ENCODE data around the gene HNRNPAB.
"Not testable (repeated sequence)": the region's sequence is repeated elsewhere in the genome, so short reads cannot be mapped to it uniquely, and the experiment has no call there.

HNRNPAB gene

DNA sequence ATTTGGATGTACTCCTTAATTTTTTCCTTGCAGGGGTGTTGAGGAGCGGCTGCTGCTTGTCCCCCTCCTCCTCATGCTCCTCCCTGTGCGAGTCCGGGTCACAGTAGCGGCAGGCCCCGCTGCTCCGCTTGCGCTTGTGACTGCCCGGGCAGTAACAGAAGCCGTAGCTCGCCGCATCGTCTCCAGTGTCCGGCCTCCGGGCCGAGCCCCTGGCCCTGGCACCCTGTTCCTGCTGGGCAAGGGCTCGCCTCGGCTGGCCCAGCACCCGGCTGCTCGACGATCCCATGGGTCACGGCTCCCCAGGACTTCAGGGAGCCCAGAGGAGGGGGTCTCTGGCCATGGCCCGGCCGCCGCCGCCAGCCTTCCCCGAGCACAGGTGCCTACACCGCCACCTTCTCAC lies 17.3 kb upstream of the HNRNPAB start, which contains the start of gene GMCL2:
Gene GMCL2, minus strand, starts transcription at position 358 of the 400 bp plus-strand sequence. Its CDS starts 72 bp downstream, at position 286.
- peaks cover 5% of the 10 kb centered on the region for H3K4me1 Mint-ChIP-seq (ENCODE audit: low read depth)
- no peak within 1 kb of the TSS for H3K4me3 Mint-ChIP-seq
- no peak for DNase-seq (ENCODE audit: low spot score)
- no peak within 1 kb of the TSS for H3K27ac Mint-ChIP-seq
- H3K9me3 Mint-ChIP-seq: no peaks in the 10 kb centered on the region
- H3K27me3 Mint-ChIP-seq (ENCODE audit: low read depth): no peaks in the 10 kb centered on the region
- no peaks in the 10 kb centered on the region for H3K36me3 Mint-ChIP-seq (ENCODE audit: low read depth)

DNA sequence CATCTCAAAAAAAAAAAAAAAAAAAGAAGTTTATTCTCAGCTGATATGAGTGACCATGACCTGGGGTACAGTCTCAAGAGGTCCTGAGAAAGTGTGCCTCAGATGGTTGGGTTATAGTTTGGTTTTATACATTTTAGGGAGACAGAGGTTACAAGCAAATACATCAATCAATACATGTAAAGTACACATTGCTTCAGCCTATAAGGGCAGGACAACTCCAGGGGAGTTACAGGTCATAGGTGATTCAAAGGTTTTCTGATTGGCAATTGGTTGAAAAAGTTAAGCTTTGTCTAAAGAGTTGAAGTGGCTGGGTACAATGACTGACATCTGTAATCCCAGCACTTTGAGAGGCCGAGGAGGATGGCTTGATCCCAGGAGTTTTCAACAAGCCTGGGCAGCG lies 14.9 kb upstream of the HNRNPAB start:
- DNase-seq (ENCODE audit: low spot score): no peak
- H3K27me3 Mint-ChIP-seq (ENCODE audit: low read depth): peaks cover 17% of the 10 kb centered on the region
- H3K27ac Mint-ChIP-seq: no peak overlapping the region
- no peaks in the 10 kb centered on the region for H3K9me3 Mint-ChIP-seq
- no peaks in the 10 kb centered on the region for H3K36me3 Mint-ChIP-seq (ENCODE audit: low read depth)
- no peak overlapping the region for H3K4me3 Mint-ChIP-seq
- peaks cover 9% of the 10 kb centered on the region for H3K4me1 Mint-ChIP-seq (ENCODE audit: low read depth)

DNA sequence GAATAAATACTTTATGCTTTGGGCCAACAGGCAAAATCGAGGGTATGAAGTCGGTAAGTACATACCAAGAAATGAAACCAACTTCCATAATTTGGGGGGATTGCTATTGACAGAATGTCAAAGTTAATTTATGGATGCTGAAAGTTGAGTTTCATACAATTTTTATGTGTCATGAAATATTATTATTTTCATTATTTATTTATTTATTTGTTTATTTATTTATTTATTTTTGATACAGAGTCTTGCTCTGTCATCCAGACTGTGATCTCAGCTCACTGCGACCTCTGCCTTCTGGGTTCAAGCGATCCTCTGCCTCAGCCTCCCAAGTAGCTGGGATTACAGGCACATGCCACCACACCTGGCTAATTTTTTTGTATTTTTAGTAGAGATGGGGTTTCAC lies 12.7 kb upstream of the HNRNPAB start:
- Mint-ChIP-seq H3K9me3 (no peaks in the 10 kb centered on the region), H3K27me3 (ENCODE audit: low read depth) (peaks cover 24% of the 10 kb centered on the region)
- no peak for DNase-seq (ENCODE audit: low spot score)

DNA sequence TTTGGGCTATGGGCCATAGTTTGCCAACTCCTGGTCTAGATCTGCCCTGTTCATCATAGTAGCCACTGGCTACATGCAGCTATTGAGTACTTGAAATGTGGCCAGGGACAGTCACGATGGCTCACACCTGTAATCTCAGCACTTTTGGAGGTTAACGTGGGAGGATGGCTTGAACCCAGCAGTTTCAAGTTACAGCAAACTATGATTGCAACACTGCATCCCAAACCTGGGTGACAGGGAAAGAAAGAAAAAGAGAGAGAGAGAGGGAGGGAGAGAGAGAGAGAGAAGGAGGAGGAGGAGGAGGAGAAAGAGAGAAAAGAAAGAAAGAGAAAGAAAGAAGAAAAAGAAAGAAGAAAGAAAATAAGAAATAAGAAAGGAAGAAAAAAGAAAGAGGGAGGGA lies 12.1 kb upstream of the HNRNPAB start:
- DNase-seq (ENCODE audit: low spot score): no peak
- H3K4me1 Mint-ChIP-seq (ENCODE audit: low read depth): peaks cover 10% of the 10 kb centered on the region
- H3K4me3 Mint-ChIP-seq: no peak overlapping the region
- H3K27ac Mint-ChIP-seq: no peak overlapping the region
- no peaks in the 10 kb centered on the region for H3K36me3 Mint-ChIP-seq (ENCODE audit: low read depth)
- no peaks in the 10 kb centered on the region for H3K9me3 Mint-ChIP-seq
- peaks cover 24% of the 10 kb centered on the region for H3K27me3 Mint-ChIP-seq (ENCODE audit: low read depth)

More for the DNA sequence above, 12.7 kb upstream of the HNRNPAB start:
- H3K4me1 Mint-ChIP-seq (ENCODE audit: low read depth): peaks cover 10% of the 10 kb centered on the region
- H3K4me3 Mint-ChIP-seq: no peak overlapping the region
- no peaks in the 10 kb centered on the region for H3K36me3 Mint-ChIP-seq (ENCODE audit: low read depth)
- H3K27ac Mint-ChIP-seq: no peak overlapping the region

DNA sequence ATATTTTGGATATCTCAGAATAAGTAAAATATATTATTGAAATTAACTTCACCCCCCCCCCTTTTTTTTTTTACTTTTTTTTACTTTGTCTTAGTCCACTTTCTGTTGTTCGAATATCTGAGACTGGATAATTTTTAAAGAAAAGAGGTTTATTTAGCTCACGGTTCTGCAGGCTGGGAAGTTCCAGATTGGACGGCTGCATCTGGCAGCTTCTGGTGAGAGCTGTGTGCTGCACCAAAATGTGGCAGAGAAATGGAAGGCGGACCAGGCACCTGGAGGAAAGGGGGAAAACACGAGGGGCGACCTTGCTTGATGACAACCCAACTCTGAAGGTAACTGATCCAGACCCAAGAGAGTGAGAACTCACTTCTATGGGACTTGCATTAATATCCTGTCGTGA lies 11.5 kb upstream of the HNRNPAB start:
- peaks cover 10% of the 10 kb centered on the region for H3K4me1 Mint-ChIP-seq (ENCODE audit: low read depth)
- H3K27ac Mint-ChIP-seq: no peak overlapping the region
- no peak overlapping the region for H3K4me3 Mint-ChIP-seq

DNA sequence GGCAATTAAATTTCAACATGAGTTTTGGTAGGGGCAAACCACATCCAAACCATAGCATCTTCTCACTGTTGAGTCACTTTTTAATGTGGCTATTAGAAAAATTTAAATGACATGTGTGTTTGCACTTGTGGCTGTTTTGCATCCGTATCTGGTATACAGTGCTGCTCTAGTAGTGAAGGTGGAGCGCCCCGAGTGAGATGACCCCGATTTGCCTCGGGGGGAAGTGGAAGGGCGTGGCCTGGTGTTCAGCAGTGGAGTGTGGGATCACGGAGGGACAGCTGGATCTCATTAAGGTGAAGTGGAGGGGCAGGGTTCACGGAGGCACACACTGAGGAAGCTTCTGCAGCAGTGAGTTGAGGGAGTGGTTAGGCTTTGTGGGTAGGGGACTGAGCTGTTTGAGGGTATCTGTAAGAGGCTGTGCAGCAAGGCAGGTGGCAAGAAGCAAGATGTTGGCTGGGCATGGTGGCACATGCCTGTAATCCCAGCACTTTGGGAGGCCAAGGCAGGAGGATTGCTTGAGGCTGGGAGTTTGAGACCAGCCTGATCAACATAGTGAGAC lies 11.0 kb upstream of the HNRNPAB start:
- Mint-ChIP-seq H3K9me3 (no peaks in the 10 kb centered on the region), H3K27me3 (ENCODE audit: low read depth) (peaks cover 24% of the 10 kb centered on the region), H3K4me3 (no peak overlapping the region), H3K36me3 (ENCODE audit: low read depth) (no peaks in the 10 kb centered on the region), H3K4me1 (ENCODE audit: low read depth) (peaks cover 10% of the 10 kb centered on the region), H3K27ac (no peak overlapping the region)
- DNase-seq (ENCODE audit: low spot score): no peak

More for the DNA sequence above, 11.5 kb upstream of the HNRNPAB start:
- no peak for DNase-seq (ENCODE audit: low spot score)
- peaks cover 24% of the 10 kb centered on the region for H3K27me3 Mint-ChIP-seq (ENCODE audit: low read depth)
- no peaks in the 10 kb centered on the region for H3K9me3 Mint-ChIP-seq
- H3K36me3 Mint-ChIP-seq (ENCODE audit: low read depth): no peaks in the 10 kb centered on the region

DNA sequence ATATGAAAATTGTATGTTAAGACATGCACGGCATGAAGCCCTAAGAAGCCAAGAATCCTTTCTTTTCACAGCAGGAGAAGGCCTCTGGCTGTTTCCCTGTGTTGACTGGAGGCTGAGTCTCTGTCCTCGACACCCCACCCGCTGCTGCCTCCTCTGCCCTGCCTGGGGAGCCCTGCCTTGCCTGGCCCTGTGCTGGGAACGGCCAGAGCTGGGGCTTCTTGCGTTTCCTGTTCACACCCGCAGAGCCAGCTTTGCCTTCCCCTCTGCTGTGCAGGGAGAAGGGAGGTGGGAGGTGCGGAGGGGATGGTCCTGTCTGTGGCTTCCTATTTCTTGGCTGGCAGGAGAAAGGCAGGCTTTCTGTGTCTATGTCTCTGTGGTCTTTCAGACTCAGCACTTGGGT lies 10.3 kb upstream of the HNRNPAB start:
- no peaks in the 10 kb centered on the region for H3K9me3 Mint-ChIP-seq
- peaks cover 24% of the 10 kb centered on the region for H3K27me3 Mint-ChIP-seq (ENCODE audit: low read depth)
- no peak for DNase-seq (ENCODE audit: low spot score)
- H3K4me1 Mint-ChIP-seq (ENCODE audit: low read depth): peaks cover 10% of the 10 kb centered on the region
- H3K4me3 Mint-ChIP-seq: no peak overlapping the region
- H3K36me3 Mint-ChIP-seq (ENCODE audit: low read depth): no peaks in the 10 kb centered on the region
- H3K27ac Mint-ChIP-seq: no peak overlapping the region

DNA sequence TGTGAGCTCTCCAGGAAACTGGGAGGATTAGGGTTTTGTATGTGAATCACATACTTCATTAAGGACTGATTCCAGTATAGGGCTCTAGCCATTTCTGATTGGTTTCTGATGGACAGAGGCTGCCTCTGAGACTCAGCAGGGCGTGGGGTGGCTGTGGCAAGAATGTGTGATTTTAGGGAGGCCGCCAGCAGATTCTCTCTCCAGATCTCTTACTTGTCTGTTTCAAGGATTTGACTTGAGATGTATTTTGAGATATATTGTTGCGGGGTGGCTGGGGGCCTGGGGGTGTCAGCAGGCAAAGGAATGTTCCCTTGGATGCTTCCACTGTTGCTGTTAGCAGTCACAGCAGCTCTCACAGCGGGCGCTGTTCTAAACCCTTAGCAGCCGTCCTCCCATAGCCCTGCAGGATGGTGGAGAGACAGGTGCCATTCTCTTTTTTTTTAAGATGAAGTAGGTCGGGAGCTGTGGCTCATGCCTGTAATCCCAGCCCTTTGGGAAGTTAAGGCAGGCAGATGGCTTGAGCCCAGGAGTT lies 8.0 kb upstream of the HNRNPAB start:
- Mint-ChIP-seq H3K36me3 (ENCODE audit: low read depth) (no peaks in the 10 kb centered on the region), H3K27ac (no peak overlapping the region), H3K27me3 (ENCODE audit: low read depth) (peaks cover 24% of the 10 kb centered on the region), H3K9me3 (no peaks in the 10 kb centered on the region), H3K4me3 (no peak overlapping the region), H3K4me1 (ENCODE audit: low read depth) (peaks cover 10% of the 10 kb centered on the region)
- no peak for DNase-seq (ENCODE audit: low spot score)

DNA sequence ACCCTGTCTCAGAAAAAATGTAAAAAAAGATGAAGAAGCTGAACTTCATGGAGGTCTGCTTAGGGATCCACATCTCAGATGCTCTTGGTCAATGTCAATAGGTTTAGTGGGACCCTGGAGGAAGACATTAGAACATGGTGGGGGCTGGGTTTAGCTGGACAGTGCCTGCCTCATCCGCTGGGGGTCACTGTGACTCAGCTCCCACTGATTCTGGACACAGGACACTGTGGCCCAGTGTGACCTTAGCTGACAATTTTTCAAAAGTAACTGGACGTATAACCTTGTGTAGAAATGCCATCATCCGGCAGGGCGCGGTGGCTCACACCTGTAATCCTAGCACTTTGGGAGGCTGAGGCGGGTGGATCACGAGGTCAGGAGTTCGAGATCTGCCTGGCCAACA lies 7.3 kb upstream of the HNRNPAB start:
- Mint-ChIP-seq H3K9me3 (no peaks in the 10 kb centered on the region), H3K36me3 (ENCODE audit: low read depth) (no peaks in the 10 kb centered on the region)

DNA sequence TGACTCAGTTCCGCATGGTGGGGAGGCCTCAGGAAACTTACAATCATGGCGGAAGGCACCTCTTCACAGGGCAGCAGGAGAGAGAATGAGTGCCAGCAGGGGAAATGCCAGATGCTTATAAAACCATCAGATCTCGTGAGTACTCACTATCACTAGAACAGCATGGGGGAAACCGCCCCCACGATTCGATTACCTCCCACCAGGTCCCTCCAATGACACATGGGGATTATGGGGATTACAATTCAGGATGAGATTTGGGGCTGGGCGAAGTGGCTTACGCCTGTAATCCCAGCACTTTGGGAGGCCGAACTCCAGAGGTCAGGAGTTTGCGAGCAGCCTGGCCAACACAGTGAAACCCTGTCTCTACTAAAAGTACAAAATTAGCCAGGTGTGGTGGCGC lies 6.2 kb upstream of the HNRNPAB start:
- DNase-seq (ENCODE audit: low spot score); H3K4me1 Mint-ChIP-seq (ENCODE audit: low read depth); H3K36me3 Mint-ChIP-seq (ENCODE audit: low read depth): not testable (repeated sequence)

More for the DNA sequence above, 7.3 kb upstream of the HNRNPAB start:
- peaks cover 24% of the 10 kb centered on the region for H3K27me3 Mint-ChIP-seq (ENCODE audit: low read depth)
- DNase-seq (ENCODE audit: low spot score): no peak
- H3K4me3 Mint-ChIP-seq: no peak overlapping the region
- peaks cover 10% of the 10 kb centered on the region for H3K4me1 Mint-ChIP-seq (ENCODE audit: low read depth)
- H3K27ac Mint-ChIP-seq: no peak overlapping the region

DNA sequence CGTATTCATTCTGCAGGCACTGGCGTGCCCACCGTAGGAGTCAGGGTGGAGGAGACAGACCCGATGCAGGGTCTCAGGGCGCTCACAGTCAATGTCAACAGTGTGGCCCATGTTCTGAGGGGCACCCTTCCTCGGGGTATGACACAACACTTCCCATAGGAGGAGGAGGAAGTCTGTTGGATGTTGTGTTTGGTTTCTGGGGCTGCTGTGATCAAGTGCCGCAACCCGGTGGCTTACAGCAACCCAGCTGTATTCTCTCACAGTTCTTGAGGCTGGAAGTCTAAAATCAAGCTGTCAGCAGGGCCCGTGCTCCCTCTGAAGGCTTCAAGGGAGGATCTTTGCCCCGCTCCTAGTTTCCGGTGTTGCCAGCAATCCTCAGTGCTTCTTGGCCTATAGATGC lies 5.6 kb upstream of the HNRNPAB start:
- H3K4me1 Mint-ChIP-seq (ENCODE audit: low read depth): peaks cover 6% of the 10 kb centered on the region
- H3K9me3 Mint-ChIP-seq: no peaks in the 10 kb centered on the region
- H3K27me3 Mint-ChIP-seq (ENCODE audit: low read depth): peaks cover 11% of the 10 kb centered on the region
- H3K4me3 Mint-ChIP-seq: no peak overlapping the region
- no peak overlapping the region for H3K27ac Mint-ChIP-seq
- H3K36me3 Mint-ChIP-seq (ENCODE audit: low read depth): no peaks in the 10 kb centered on the region
- DNase-seq (ENCODE audit: low spot score): no peak

More for the DNA sequence above, 6.2 kb upstream of the HNRNPAB start:
- not testable (repeated sequence) for H3K27ac Mint-ChIP-seq, H3K9me3 Mint-ChIP-seq, H3K4me3 Mint-ChIP-seq
- peaks cover 15% of the 10 kb centered on the region for H3K27me3 Mint-ChIP-seq (ENCODE audit: low read depth)

DNA sequence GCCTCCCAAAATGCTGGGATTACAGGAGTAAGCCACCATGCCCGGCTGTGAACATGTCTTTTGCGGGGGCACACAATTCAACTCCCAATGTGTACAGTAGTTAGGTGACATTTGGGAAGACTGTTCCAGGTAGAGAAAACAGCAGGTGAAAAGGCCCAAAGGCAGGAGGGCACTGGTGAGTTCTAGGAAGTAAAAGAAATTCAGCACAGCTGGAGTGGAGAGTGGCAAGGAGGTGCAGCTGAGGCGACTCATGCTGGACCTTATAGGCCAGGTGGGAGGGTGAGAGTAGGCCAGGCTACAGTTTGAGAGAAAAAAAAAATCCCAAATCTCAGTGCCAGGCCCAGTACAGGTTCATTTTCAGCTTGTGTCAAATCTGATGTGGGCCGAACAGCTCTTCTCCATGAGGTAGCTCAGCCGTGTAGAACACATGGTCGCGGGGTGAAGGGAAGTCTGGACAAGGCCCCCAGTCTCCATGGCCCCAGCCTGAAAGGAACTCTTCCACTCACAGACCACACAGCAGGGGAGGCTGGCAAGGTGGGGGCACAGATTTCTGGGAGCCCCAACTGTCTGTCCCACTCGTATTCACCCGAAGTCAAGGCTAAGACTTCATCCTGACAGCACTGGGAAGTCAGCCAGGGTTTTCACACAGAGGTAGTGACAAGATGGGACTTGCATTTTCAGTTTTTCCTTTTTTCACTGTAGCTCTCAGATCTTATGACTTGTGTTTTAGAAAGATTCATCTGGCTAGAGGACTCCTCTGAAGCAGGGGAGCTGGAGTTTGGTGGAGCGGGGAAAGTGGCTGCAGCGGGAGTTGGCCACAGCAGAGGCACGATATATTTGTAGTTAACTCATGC lies 4.5 kb upstream of the HNRNPAB start:
- no peak overlapping the region for H3K27ac Mint-ChIP-seq
- no peaks in the 10 kb centered on the region for H3K9me3 Mint-ChIP-seq
- H3K4me1 Mint-ChIP-seq (ENCODE audit: low read depth): peaks cover 2% of the 10 kb centered on the region
- no peak for DNase-seq (ENCODE audit: low spot score)
- H3K36me3 Mint-ChIP-seq (ENCODE audit: low read depth): peaks cover 3% of the 10 kb centered on the region
- no peak overlapping the region for H3K4me3 Mint-ChIP-seq
- H3K27me3 Mint-ChIP-seq (ENCODE audit: low read depth): peaks cover 6% of the 10 kb centered on the region

DNA sequence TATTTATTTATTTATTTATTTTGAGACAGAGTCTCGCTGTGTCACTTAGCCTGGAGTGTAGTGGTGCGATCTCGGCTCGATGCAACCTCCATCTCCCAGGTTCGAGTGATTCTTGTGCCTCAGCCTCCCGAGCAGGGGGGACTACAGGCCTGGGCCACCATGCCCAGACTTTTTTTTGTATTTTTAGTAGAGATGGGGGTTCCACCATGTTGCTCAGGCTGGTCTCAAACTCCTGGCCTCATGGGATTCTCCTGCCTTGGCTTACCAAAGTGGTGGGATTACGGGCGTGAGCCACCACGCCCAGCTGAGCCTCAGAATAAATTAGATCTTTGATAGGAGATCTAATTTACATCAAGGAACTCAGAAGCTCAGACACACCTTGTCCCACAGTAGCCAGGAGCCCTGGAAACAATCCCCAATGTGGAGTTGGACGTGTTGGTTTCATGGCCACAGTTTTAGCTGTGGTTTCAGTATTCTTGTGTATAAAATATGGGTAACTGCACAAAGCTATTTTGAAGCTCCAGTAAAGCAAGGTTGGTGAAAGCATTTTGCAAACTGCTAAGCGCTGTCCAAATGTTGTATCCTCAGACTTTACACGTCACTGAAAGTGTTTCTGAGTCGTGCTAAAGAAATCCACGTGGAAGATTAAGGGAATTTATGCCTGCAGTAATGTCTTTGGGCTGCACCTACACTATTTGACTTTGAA lies 3.0 kb upstream of the HNRNPAB start:
- Mint-ChIP-seq H3K4me1 (ENCODE audit: low read depth) (peaks cover 7% of the 10 kb centered on the region), H3K4me3 (no peak overlapping the region), H3K36me3 (ENCODE audit: low read depth) (peaks cover 14% of the 10 kb centered on the region), H3K27ac (no peak overlapping the region), H3K27me3 (ENCODE audit: low read depth) (peaks cover 2% of the 10 kb centered on the region), H3K9me3 (no peaks in the 10 kb centered on the region)
- DNase-seq (ENCODE audit: low spot score): no peak

DNA sequence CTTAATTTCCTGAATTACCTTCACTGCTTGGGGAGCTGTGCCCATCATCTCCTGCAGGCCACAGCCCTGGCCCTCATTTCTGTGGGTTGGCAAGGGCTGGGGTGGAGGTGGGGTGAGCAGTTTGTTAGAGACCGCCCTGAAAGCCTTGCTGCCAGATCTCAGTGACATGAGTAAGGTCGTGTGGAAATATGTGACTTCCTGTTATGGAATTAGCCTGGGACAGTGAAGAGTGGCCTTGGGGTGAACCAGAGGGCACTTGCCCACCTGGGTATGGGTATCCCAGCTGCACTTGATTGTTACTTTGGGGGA lies 2.5 kb upstream of the HNRNPAB start:
- no peak overlapping the region for H3K4me3 Mint-ChIP-seq
- H3K9me3 Mint-ChIP-seq: no peaks in the 10 kb centered on the region
- no peak overlapping the region for H3K27ac Mint-ChIP-seq
- DNase-seq (ENCODE audit: low spot score): no peak
- H3K27me3 Mint-ChIP-seq (ENCODE audit: low read depth): peaks cover 2% of the 10 kb centered on the region
- H3K36me3 Mint-ChIP-seq (ENCODE audit: low read depth): peaks cover 19% of the 10 kb centered on the region
- H3K4me1 Mint-ChIP-seq (ENCODE audit: low read depth): peaks cover 11% of the 10 kb centered on the region

All from T-helper 2 cell treated with Interferon-gamma antibody and Interleukin-4, amounts not matched to agents 5 μg/mL and 100 μg/mL, for 36 hours (primary cell).